B cell (primary cell): ENCODE data around the gene NEUROG1. TPM values are rescaled to one million over a fixed set of nuclear protein-coding genes. Genes with fewer than 3 reads are reported as not detected.

Experiments
- ATAC-seq: fragments of 200-7000 bp; cut with Tn5 transposase; one replicate; pipeline ENCODE4 v1.10.0; 2021; ENCODE audit warnings: low read depth, mild to moderate bottlenecking, moderate number of reproducible peaks, moderate library complexity
- CTCF ChIA-PET: fragments of 350-600 bp; sonication (Branson Sonifier 250); formaldehyde crosslinking; loops from one replicate; lab custom pipeline; 2021; ENCODE audit warnings: antibody characterized with exemption, inconsistent platforms; lab: Charles Lee
- POLR2A ChIA-PET: fragments of 350-600 bp; sonication (Branson Sonifier 250); formaldehyde crosslinking; loops from one replicate; lab custom pipeline; 2021; ENCODE audit warnings: antibody characterized with exemption; lab: Charles Lee
- DNase-seq: peaks from one replicate; pipeline ENCODE4 v3.0.0; 2013
- H2AFZ ChIP-seq: 2 replicates; pipeline ENCODE4 v1.6.1; 2012; ENCODE audit warnings: mild to moderate bottlenecking, low read depth, low read length; ENCODE audit not compliant: insufficient read depth, poor library complexity, severe bottlenecking
- H3K27ac ChIP-seq, 2 donors: 1 replicate in 1 of 2; 2 replicates in 1 of 2; pipeline ENCODE4 v1.5.1; 2012 to 2013; ENCODE audit warnings: low read length in 2 of 2, mild to moderate bottlenecking in 2 of 2, moderate library complexity in 1 of 2
- H3K27me3 ChIP-seq, 4 experiments: fragments of 200-600 bp in 1 of 4; sonication (generic) in 1 of 4; replicated peaks in 1 of 4; 1 replicate in 2 of 4; 2 replicates in 2 of 4; pipeline versions ENCODE4 v1.6.1 to v1.7.0; 2013 to 2016; ENCODE audit warnings: low read length in 3 of 4, mild to moderate bottlenecking in 2 of 4, mixed read lengths in 1 of 4, moderate library complexity in 1 of 4; ENCODE audit not compliant: insufficient read depth in 4 of 4, control insufficient read depth in 3 of 4; ENCODE audit errors: control extremely low read depth in 1 of 4
- H3K36me3 ChIP-seq, 2 experiments: replicated peaks in 1 of 2; 1 replicate in 1 of 2; 2 replicates in 1 of 2; pipeline versions ENCODE4 v1.6.1 to v1.7.1; 2013; ENCODE audit warnings: low read length in 1 of 2; ENCODE audit not compliant: insufficient read depth in 2 of 2, control insufficient read depth in 1 of 2; ENCODE audit errors: control extremely low read depth in 1 of 2, extremely low read depth in 1 of 2
- H3K4me1 ChIP-seq, 2 donors: fragments of 200-600 bp in 1 of 2; sonication (generic) in 1 of 2; 1 replicate in 1 of 2; 2 replicates in 1 of 2; pipeline versions ENCODE4 v1.5.1 to v1.6.1; 2013 to 2017; ENCODE audit warnings: low read length in 2 of 2; ENCODE audit not compliant: control insufficient read depth in 2 of 2, insufficient read depth in 2 of 2
- H3K4me2 ChIP-seq: replicated peaks from 2 replicates; pipeline ENCODE3; 2012; ENCODE audit warnings: mild to moderate bottlenecking, low read depth, low read length; ENCODE audit not compliant: poor library complexity, severe bottlenecking
- H3K4me3 ChIP-seq, 5 experiments: fragments of 200-600 bp in 1 of 5; sonication (generic) in 1 of 5; 1 replicate in 3 of 5; 2 replicates in 2 of 5; pipeline versions ENCODE4 v1.5.1 to v1.7.0; 2011 to 2016; ENCODE audit warnings: low read length in 4 of 5, mild to moderate bottlenecking in 4 of 5, low read depth in 2 of 5, control low read depth in 1 of 5, moderate library complexity in 1 of 5; ENCODE audit not compliant: insufficient read depth in 1 of 5; ENCODE audit errors: control extremely low read depth in 1 of 5, extremely low read depth in 1 of 5
- H3K79me2 ChIP-seq: fragments of 200-600 bp; sonication (generic); one replicate; pipeline ENCODE4 v1.6.0; 2016; ENCODE audit warnings: low read length; ENCODE audit not compliant: control insufficient read depth, insufficient read depth
- H3K9ac ChIP-seq: fragments of 200-600 bp; sonication (generic); 2 replicates; pipeline ENCODE4 v1.6.1; 2017; ENCODE audit warnings: mild to moderate bottlenecking, low read length, moderate library complexity
- H3K9me3 ChIP-seq, 3 donors: one replicate each; pipeline versions ENCODE4 v1.6.1 to v1.7.1; 2013; ENCODE audit warnings: low read length in 2 of 3; ENCODE audit not compliant: control insufficient read depth in 2 of 3, insufficient read depth in 1 of 3; ENCODE audit errors: control extremely low read depth in 1 of 3
- H4K20me1 ChIP-seq: 2 replicates; pipeline ENCODE4 v1.6.0; 2012; ENCODE audit warnings: mild to moderate bottlenecking, low read length; ENCODE audit not compliant: insufficient read depth, control insufficient read depth, poor library complexity, severe bottlenecking
- H3K27ac Mint-ChIP-seq: one replicate; pipeline ENCODE4 v1.8.0; 2021; ENCODE audit warnings: mixed read lengths
- H3K27me3 Mint-ChIP-seq: one replicate; pipeline ENCODE4 v1.8.0; 2021; ENCODE audit warnings: mixed read lengths
- H3K4me1 Mint-ChIP-seq: one replicate; pipeline ENCODE4 v1.8.0; 2021; ENCODE audit warnings: mixed read lengths
- H3K4me3 Mint-ChIP-seq: one replicate; pipeline ENCODE4 v1.8.0; 2021; ENCODE audit warnings: mixed read lengths
- H3K9me3 Mint-ChIP-seq: one replicate; pipeline ENCODE4 v1.8.0; 2022; ENCODE audit warnings: mixed read lengths; ENCODE audit not compliant: insufficient read depth
- CTCF ChIP-seq: fragments of 200-600 bp; IDR thresholded peaks from one replicate; pipeline ENCODE4 v1.8.0; 2022; ENCODE audit warnings: antibody characterized with exemption, mild to moderate bottlenecking
- EZH2 ChIP-seq: IDR thresholded peaks from 2 replicates; pipeline ENCODE4 v1.6.1; 2012; ENCODE audit warnings: borderline replicate concordance, low read depth, mild to moderate bottlenecking, moderate library complexity, low read length; ENCODE audit not compliant: insufficient read depth, poor library complexity, severe bottlenecking
- WGBS: methylation state at CpG from one replicate; pipeline ENCODE4 v1.1.5; 2013; ENCODE audit warnings: missing lambda C conversion rate; ENCODE audit not compliant: insufficient coverage; 5-methylcytosine and 5-hydroxymethylcytosine counted together
- intact Hi-C: fragments of 100-400 bp; cut with micrococcal nuclease; formaldehyde crosslinking; loops from one replicate; pipeline ENCODE4 v1.10.0; 2022
- polyA plus RNA-seq: library from polyadenylated mRNA; depleted of rRNA; stranded (reverse); fragments of >200 nt; gene quantifications from 2 replicates; pipeline ENCODE4 v1.2.3, GENCODE V29; 2012
- total RNA-seq, 2 donors: library from RNA; stranded (reverse); fragments of 120-200 nt in 1 of 2; gene quantifications; 1 replicate in 1 of 2; 2 replicates in 1 of 2; pipeline versions ENCODE4 v1.2.3 to v1.2.4, GENCODE V29; 2013 to 2022

Gene NEUROG1
- total and polyA plus RNA-seq, 2 donors (not counting 1 experiment from before 2014, with no cell fraction given), result not detected

DNA sequence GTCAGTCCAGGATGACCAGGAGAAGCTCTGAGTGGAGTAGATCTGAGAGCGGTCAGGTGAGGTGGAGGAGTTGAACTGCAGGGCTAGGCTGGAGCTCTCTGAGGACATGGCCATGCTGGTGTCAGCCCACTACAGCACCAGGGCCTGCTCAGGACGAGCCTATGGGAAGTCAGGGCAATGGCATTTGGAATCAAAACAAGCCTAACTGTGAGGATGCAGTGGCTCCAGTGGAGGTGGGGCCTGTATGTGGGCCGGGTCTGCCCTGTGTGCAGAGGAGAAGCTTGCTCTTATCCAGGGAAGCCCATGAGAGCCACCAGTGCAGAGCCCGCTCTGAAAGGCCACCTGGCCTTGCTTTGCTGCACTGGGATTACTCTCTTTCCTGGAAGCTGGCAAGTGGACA, 31.9 kb upstream of the NEUROG1 start:
- WGBS, result 75% methylated on average over 4 of the region's 4 CpGs
- H3K9me3 Mint-ChIP-seq, result no peaks in the 10 kb centered on the region
- no peak overlapping the region for H3K9ac ChIP-seq

More for the DNA sequence above, 31.9 kb upstream of the NEUROG1 start:
- Histone ChIP-seq H4K20me1 (no peaks in the 10 kb centered on the region), H2AFZ (no peak overlapping the region), H3K27ac (no peak overlapping the region), H3K9me3 (no peaks in the 10 kb centered on the region), H3K4me1 (no peaks in the 10 kb centered on the region), H3K27me3 (peaks cover 0 to 10% (median 0%) of the 10 kb centered on the region in 4 experiments), H3K4me3 (no peak overlapping the region), H3K79me2 (no peaks in the 10 kb centered on the region), H3K4me2 (no peak overlapping the region), H3K36me3 (no peaks in the 10 kb centered on the region)
- intact Hi-C loops, result no loop called here
- peaks cover 20% of the 10 kb centered on the region for H3K27me3 Mint-ChIP-seq
- no peak overlapping the region for H3K27ac Mint-ChIP-seq
- TF ChIP-seq EZH2 (no peak), CTCF (no peak)
- H3K4me1 Mint-ChIP-seq, result no peaks in the 10 kb centered on the region
- H3K4me3 Mint-ChIP-seq, result no peak overlapping the region
- CTCF ChIA-PET, result interaction anchor here (1.2 to 4.1 kb wide), 3 partner anchors 16 to 104 kb away, joined by 3 to 67 read pairs (median 7); no protein-coding TSS in a partner anchor
- no peak for DNase-seq
- no peak for ATAC-seq
- POLR2A ChIA-PET, result no interaction called here
